ENCODE data around the gene THAP3.

- TF ChIP-seq EP300 (IDR thresholded peaks at IDR 0.05): no peak
- no peak for TF ChIP-seq POLR2A (IDR thresholded peaks at IDR 0.05)
Observed at GRCh38 chr1:6582370-6582769, 42.3 kb upstream of the THAP3 start.

All from tibial nerve (tissue), 3 donors.